ENCODE results near the gene BBS7.

DNA sequence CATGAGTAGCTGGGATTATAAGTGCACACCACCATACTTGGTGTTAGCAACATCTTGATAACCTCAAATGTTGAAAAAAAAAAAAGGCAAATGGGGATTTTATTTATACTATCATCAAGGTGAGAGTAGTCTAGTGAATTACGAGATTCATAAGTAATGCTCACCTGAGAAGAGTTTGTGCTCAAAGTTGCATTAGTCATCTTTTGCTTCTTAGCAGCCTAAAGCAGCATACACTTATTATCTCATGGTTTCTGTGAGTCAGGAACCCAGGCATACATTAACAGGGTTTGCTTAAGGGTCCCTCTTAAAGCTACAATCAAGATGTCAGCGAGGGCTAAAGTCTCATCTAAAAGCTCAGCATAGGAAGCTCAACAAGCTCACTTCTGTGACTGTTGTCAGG is 77.3 kb downstream of the BBS7 start:
- TF ChIP-seq, protein P1, sequence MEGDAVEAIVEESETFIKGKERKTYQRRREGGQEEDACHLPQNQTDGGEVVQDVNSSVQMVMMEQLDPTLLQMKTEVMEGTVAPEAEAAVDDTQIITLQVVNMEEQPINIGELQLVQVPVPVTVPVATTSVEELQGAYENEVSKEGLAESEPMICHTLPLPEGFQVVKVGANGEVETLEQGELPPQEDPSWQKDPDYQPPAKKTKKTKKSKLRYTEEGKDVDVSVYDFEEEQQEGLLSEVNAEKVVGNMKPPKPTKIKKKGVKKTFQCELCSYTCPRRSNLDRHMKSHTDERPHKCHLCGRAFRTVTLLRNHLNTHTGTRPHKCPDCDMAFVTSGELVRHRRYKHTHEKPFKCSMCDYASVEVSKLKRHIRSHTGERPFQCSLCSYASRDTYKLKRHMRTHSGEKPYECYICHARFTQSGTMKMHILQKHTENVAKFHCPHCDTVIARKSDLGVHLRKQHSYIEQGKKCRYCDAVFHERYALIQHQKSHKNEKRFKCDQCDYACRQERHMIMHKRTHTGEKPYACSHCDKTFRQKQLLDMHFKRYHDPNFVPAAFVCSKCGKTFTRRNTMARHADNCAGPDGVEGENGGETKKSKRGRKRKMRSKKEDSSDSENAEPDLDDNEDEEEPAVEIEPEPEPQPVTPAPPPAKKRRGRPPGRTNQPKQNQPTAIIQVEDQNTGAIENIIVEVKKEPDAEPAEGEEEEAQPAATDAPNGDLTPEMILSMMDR (IDR thresholded peaks at IDR 0.05): no peak
- TF ChIP-seq POLR2A (IDR thresholded peaks at IDR 0.05): no peak

All from heart left ventricle (tissue), 13 donors.